Measurements from ENCODE around the gene ZNF555. TPM values are rescaled to one million over a fixed set of nuclear protein-coding genes. Genes with fewer than 3 reads are reported as not detected.

The ZNF555 gene
- total and polyA plus RNA-seq, 7 experiments from 2014 or later = 1.2 to 10.0 (median 2.7) TPM

- POLR2A ChIA-PET = interaction anchor here (0.7 kb wide), 1 partner anchor 740 kb away, joined by 3 read pairs; no protein-coding TSS in a partner anchor
- no peak overlapping the region for H3K27ac ChIP-seq (ENCODE audit: low read depth, low read length)
- Mint-ChIP-seq H3K4me1 (peaks cover 0 to 3% (median 0%) of the 10 kb centered on the region in 7 donors), H3K9me3 (no peaks in the 10 kb centered on the region), H3K27me3 (no peaks in the 10 kb centered on the region), H3K27ac (no peak overlapping the region), H3K36me3 (peaks cover 0 to 23% (median 5%) of the 10 kb centered on the region in 5 donors), H3K4me3 (no peak overlapping the region)
- ATAC-seq (no peak), DNase-seq (no peak)
- CTCF ChIA-PET = no interaction called here
- peaks cover 0 to 75% (median 0%) of the 10 kb centered on the region in 3 experiments for H3K36me3 ChIP-seq (ENCODE audit: control insufficient read depth in 2 of 3, insufficient read depth in 3 of 3, low read length in 3 of 3)
- H3K4me1 ChIP-seq (ENCODE audit: control insufficient read depth in 2 of 2, insufficient read depth in 2 of 2, low read length in 2 of 2) = no peaks in the 10 kb centered on the region
- H3K27me3 ChIP-seq (ENCODE audit: control insufficient read depth in 2 of 2, insufficient read depth in 2 of 2, low read length in 2 of 2) = no peaks in the 10 kb centered on the region
- no peaks in the 10 kb centered on the region for H3K9me3 ChIP-seq (ENCODE audit: control insufficient read depth in 2 of 3, low read length in 3 of 3)
- intact Hi-C loops (cut with micrococcal nuclease) = no loop called here
- H3K4me3 ChIP-seq (ENCODE audit: low read length) = no peak overlapping the region
Measured at GRCh38 chr19:2796659-2797266, 44.5 kb upstream of the ZNF555 start.

- H3K4me1 ChIP-seq (ENCODE audit: control insufficient read depth in 2 of 2, insufficient read depth in 2 of 2, low read length in 2 of 2) = no peaks in the 10 kb centered on the region
- CTCF ChIA-PET = no interaction called here
- peaks cover 0 to 78% (median 0%) of the 10 kb centered on the region in 3 experiments for H3K36me3 ChIP-seq (ENCODE audit: control insufficient read depth in 2 of 3, insufficient read depth in 3 of 3, low read length in 3 of 3)
- H3K27me3 Mint-ChIP-seq = no peaks in the 10 kb centered on the region
- no peaks in the 10 kb centered on the region for H3K27me3 ChIP-seq (ENCODE audit: control insufficient read depth in 2 of 2, insufficient read depth in 2 of 2, low read length in 2 of 2)
- no peak overlapping the region for H3K4me3 Mint-ChIP-seq
- peaks cover 0 to 23% (median 5%) of the 10 kb centered on the region in 5 donors for H3K36me3 Mint-ChIP-seq
- no peak overlapping the region for H3K27ac Mint-ChIP-seq
- intact Hi-C loops (cut with micrococcal nuclease) = no loop called here
- no peak overlapping the region for H3K4me3 ChIP-seq (ENCODE audit: low read length)
- DNase-seq (no peak), ATAC-seq (no peak)
- POLR2A ChIA-PET = no interaction called here
- H3K4me1 Mint-ChIP-seq = peaks cover 0 to 1% (median 0%) of the 10 kb centered on the region in 7 donors
- no peak overlapping the region for H3K27ac ChIP-seq (ENCODE audit: low read depth, low read length)
- no peaks in the 10 kb centered on the region for H3K9me3 Mint-ChIP-seq
- H3K9me3 ChIP-seq (ENCODE audit: control insufficient read depth in 2 of 3, low read length in 3 of 3) = no peaks in the 10 kb centered on the region
Measured at GRCh38 chr19:2797280-2797679, 44.0 kb upstream of the ZNF555 start.

- Histone ChIP-seq H3K4me3 (ENCODE audit: low read length) (no peak overlapping the region), H3K36me3 (ENCODE audit: control insufficient read depth in 2 of 3, insufficient read depth in 3 of 3, low read length in 3 of 3) (peaks cover 0 to 80% (median 0%) of the 10 kb centered on the region in 3 experiments)
- CTCF ChIA-PET = no interaction called here
Measured at GRCh38 chr19:2798158-2798685, 43.1 kb upstream of the ZNF555 start.

GRCh38 chr19:2798733-2799132 is 42.5 kb upstream of the ZNF555 start:
- no peak overlapping the region for H3K27ac ChIP-seq (ENCODE audit: low read depth, low read length)
- POLR2A ChIA-PET = no interaction called here
- Mint-ChIP-seq H3K27me3 (no peaks in the 10 kb centered on the region), H3K36me3 (peaks cover 7 to 20% (median 8%) of the 10 kb centered on the region in 5 donors), H3K4me3 (no peak overlapping the region), H3K4me1 (peaks cover 0 to 6% (median 0%) of the 10 kb centered on the region in 7 donors), H3K27ac (no peak overlapping the region), H3K9me3 (no peaks in the 10 kb centered on the region)
- no peak for ATAC-seq
- CTCF ChIA-PET = no interaction called here
- no peaks in the 10 kb centered on the region for H3K27me3 ChIP-seq (ENCODE audit: control insufficient read depth in 2 of 2, insufficient read depth in 2 of 2, low read length in 2 of 2)
- H3K9me3 ChIP-seq (ENCODE audit: control insufficient read depth in 2 of 3, low read length in 3 of 3) = no peaks in the 10 kb centered on the region
- intact Hi-C loops (cut with micrococcal nuclease) = no loop called here
- no peak overlapping the region for H3K4me3 ChIP-seq (ENCODE audit: low read length)
- H3K4me1 ChIP-seq (ENCODE audit: control insufficient read depth in 2 of 2, insufficient read depth in 2 of 2, low read length in 2 of 2) = no peaks in the 10 kb centered on the region
- H3K36me3 ChIP-seq (ENCODE audit: control insufficient read depth in 2 of 3, insufficient read depth in 3 of 3, low read length in 3 of 3) = peaks cover 0 to 84% (median 0%) of the 10 kb centered on the region in 3 experiments
- DNase-seq = no peak

More at GRCh38 chr19:2798158-2798685, 43.1 kb upstream of the ZNF555 start:
- H3K9me3 Mint-ChIP-seq = no peaks in the 10 kb centered on the region
- no peak overlapping the region for H3K4me3 Mint-ChIP-seq
- H3K27ac Mint-ChIP-seq = no peak overlapping the region
- no peaks in the 10 kb centered on the region for H3K27me3 Mint-ChIP-seq
- peaks cover 7 to 24% (median 10%) of the 10 kb centered on the region in 5 donors for H3K36me3 Mint-ChIP-seq
- H3K27ac ChIP-seq (ENCODE audit: low read depth, low read length) = no peak overlapping the region
- H3K27me3 ChIP-seq (ENCODE audit: control insufficient read depth in 2 of 2, insufficient read depth in 2 of 2, low read length in 2 of 2) = no peaks in the 10 kb centered on the region
- H3K4me1 ChIP-seq (ENCODE audit: control insufficient read depth in 2 of 2, insufficient read depth in 2 of 2, low read length in 2 of 2) = no peaks in the 10 kb centered on the region
- no peaks in the 10 kb centered on the region for H3K9me3 ChIP-seq (ENCODE audit: control insufficient read depth in 2 of 3, low read length in 3 of 3)
- ATAC-seq (no peak), DNase-seq (no peak)
- intact Hi-C loops (cut with micrococcal nuclease) = no loop called here
- POLR2A ChIA-PET = no interaction called here
- peaks cover 0 to 6% (median 0%) of the 10 kb centered on the region in 7 donors for H3K4me1 Mint-ChIP-seq

- POLR2A ChIA-PET = interaction anchor here (0.5 kb wide), 1 partner anchor 96 kb away, joined by 4 read pairs; no protein-coding TSS in a partner anchor
- peaks cover 0 to 6% (median 0%) of the 10 kb centered on the region in 7 donors for H3K4me1 Mint-ChIP-seq
Measured at GRCh38 chr19:2799273-2800020, 41.8 kb upstream of the ZNF555 start.

GRCh38 chr19:2800506-2800905 is 40.8 kb upstream of the ZNF555 start:
- Mint-ChIP-seq H3K27ac (no peak overlapping the region), H3K9me3 (no peaks in the 10 kb centered on the region), H3K36me3 (peaks cover 7 to 15% (median 10%) of the 10 kb centered on the region in 5 donors), H3K4me1 (peaks cover 0 to 6% (median 0%) of the 10 kb centered on the region in 7 donors), H3K4me3 (no peak overlapping the region), H3K27me3 (no peaks in the 10 kb centered on the region)
- CTCF ChIA-PET = no interaction called here
- no peaks in the 10 kb centered on the region for H3K9me3 ChIP-seq (ENCODE audit: control insufficient read depth in 2 of 3, low read length in 3 of 3)
- DNase-seq (no peak), ATAC-seq (no peak)
- H3K36me3 ChIP-seq (ENCODE audit: control insufficient read depth in 2 of 3, insufficient read depth in 3 of 3, low read length in 3 of 3) = peaks cover 0 to 81% (median 0%) of the 10 kb centered on the region in 3 experiments
- no peaks in the 10 kb centered on the region for H3K27me3 ChIP-seq (ENCODE audit: control insufficient read depth in 2 of 2, insufficient read depth in 2 of 2, low read length in 2 of 2)
- H3K4me3 ChIP-seq (ENCODE audit: low read length) = no peak overlapping the region
- intact Hi-C loops (cut with micrococcal nuclease) = no loop called here
- H3K27ac ChIP-seq (ENCODE audit: low read depth, low read length) = no peak overlapping the region
- no peaks in the 10 kb centered on the region for H3K4me1 ChIP-seq (ENCODE audit: control insufficient read depth in 2 of 2, insufficient read depth in 2 of 2, low read length in 2 of 2)
- POLR2A ChIA-PET = no interaction called here

More at GRCh38 chr19:2799273-2800020, 41.8 kb upstream of the ZNF555 start:
- ATAC-seq (no peak), DNase-seq (no peak)
- Histone ChIP-seq H3K36me3 (ENCODE audit: control insufficient read depth in 2 of 3, insufficient read depth in 3 of 3, low read length in 3 of 3) (peaks cover 0 to 85% (median 0%) of the 10 kb centered on the region in 3 experiments), H3K27me3 (ENCODE audit: control insufficient read depth in 2 of 2, insufficient read depth in 2 of 2, low read length in 2 of 2) (no peaks in the 10 kb centered on the region), H3K27ac (ENCODE audit: low read depth, low read length) (no peak overlapping the region), H3K4me1 (ENCODE audit: control insufficient read depth in 2 of 2, insufficient read depth in 2 of 2, low read length in 2 of 2) (no peaks in the 10 kb centered on the region), H3K9me3 (ENCODE audit: control insufficient read depth in 2 of 3, low read length in 3 of 3) (no peaks in the 10 kb centered on the region), H3K4me3 (ENCODE audit: low read length) (no peak overlapping the region)
- intact Hi-C loops (cut with micrococcal nuclease) = no loop called here
- Mint-ChIP-seq H3K27ac (no peak overlapping the region), H3K4me3 (no peak overlapping the region), H3K36me3 (peaks cover 7 to 19% (median 10%) of the 10 kb centered on the region in 5 donors), H3K9me3 (no peaks in the 10 kb centered on the region), H3K27me3 (no peaks in the 10 kb centered on the region)
- CTCF ChIA-PET = no interaction called here
